ENCODE results near the gene ANKRD23.

ANKRD23 gene

GRCh38 chr2:96861074-96861473, 17.3 kb upstream of the ANKRD23 start:
- DNase-seq (ENCODE audit: low read depth) = no peak
- no peak for TF ChIP-seq CTCF (conservative IDR thresholded peaks at IDR 0.05; ENCODE audit: low read depth, low read length)
- H3K4me3 ChIP-seq (ENCODE audit: low read length) = no peak overlapping the region

- no peak for TF ChIP-seq CTCF (conservative IDR thresholded peaks at IDR 0.05; ENCODE audit: low read depth, low read length)
- no peak for DNase-seq (ENCODE audit: low read depth)
- H3K4me3 ChIP-seq (ENCODE audit: low read length) = no peak overlapping the region
These were observed 16.5 kb upstream of the ANKRD23 start for GRCh38 chr2:96860065-96861029.

GRCh38 chr2:96859681-96860064, 15.9 kb upstream of the ANKRD23 start:
- H3K4me3 ChIP-seq (ENCODE audit: low read length) = no peak overlapping the region
- TF ChIP-seq CTCF (conservative IDR thresholded peaks at IDR 0.05; ENCODE audit: low read depth, low read length) = no peak
- no peak for DNase-seq (ENCODE audit: low read depth)

- TF ChIP-seq CTCF (conservative IDR thresholded peaks at IDR 0.05; ENCODE audit: low read depth, low read length) = no peak
- peak overlapping the region; percentile 53 for H3K4me3 ChIP-seq (ENCODE audit: low read length)
- no peak for DNase-seq (ENCODE audit: low read depth)
These were observed 15.4 kb upstream of the ANKRD23 start for GRCh38 chr2:96859099-96859649.

- peak; percentile 91 for DNase-seq (ENCODE audit: low read depth)
- peak within 1 kb of the TSS; percentile 68 for H3K4me3 ChIP-seq (ENCODE audit: low read length)
- TF ChIP-seq CTCF (conservative IDR thresholded peaks at IDR 0.05; ENCODE audit: low read depth, low read length) = peak; percentile 67
These were observed 14.0 kb upstream of the ANKRD23 start, which contains the start of gene ANKRD39 for GRCh38 chr2:96857667-96858372. TSS of gene ANKRD39 (minus strand) at chr2:96858016. CDS start at chr2:96857987, 29 bp downstream.

- H3K4me3 ChIP-seq (ENCODE audit: low read length) = peak overlapping the region; percentile 68
- TF ChIP-seq CTCF (conservative IDR thresholded peaks at IDR 0.05; ENCODE audit: low read depth, low read length) = no peak
- no peak for DNase-seq (ENCODE audit: low read depth)
These were observed 13.2 kb upstream of the ANKRD23 start for GRCh38 chr2:96856776-96857666.
